B cell (primary cell): ENCODE measurements around the gene PFKP. TPM values are rescaled to one million over a fixed set of nuclear protein-coding genes. Genes with fewer than 3 reads are reported as not detected.

Source experiments
- ATAC-seq: fragments of 200-7000 bp; cut with Tn5 transposase; one replicate; pipeline ENCODE4 v1.10.0; 2021; ENCODE audit warnings: low read depth, mild to moderate bottlenecking, moderate number of reproducible peaks, moderate library complexity
- CTCF ChIA-PET: fragments of 350-600 bp; sonication (Branson Sonifier 250); formaldehyde crosslinking; loops from one replicate; lab custom pipeline; 2021; ENCODE audit warnings: antibody characterized with exemption, inconsistent platforms; lab: Charles Lee
- POLR2A ChIA-PET: fragments of 350-600 bp; sonication (Branson Sonifier 250); formaldehyde crosslinking; loops from one replicate; lab custom pipeline; 2021; ENCODE audit warnings: antibody characterized with exemption; lab: Charles Lee
- DNase-seq: peaks from one replicate; pipeline ENCODE4 v3.0.0; 2013
- H2AFZ ChIP-seq: 2 replicates; pipeline ENCODE4 v1.6.1; 2012; ENCODE audit warnings: mild to moderate bottlenecking, low read depth, low read length; ENCODE audit not compliant: insufficient read depth, poor library complexity, severe bottlenecking
- H3K27ac ChIP-seq, 2 donors: 1 replicate in 1 of 2; 2 replicates in 1 of 2; pipeline ENCODE4 v1.5.1; 2012 to 2013; ENCODE audit warnings: low read length in 2 of 2, mild to moderate bottlenecking in 2 of 2, moderate library complexity in 1 of 2
- H3K27me3 ChIP-seq, 4 experiments: fragments of 200-600 bp in 1 of 4; sonication (generic) in 1 of 4; replicated peaks in 1 of 4; 1 replicate in 2 of 4; 2 replicates in 2 of 4; pipeline versions ENCODE4 v1.6.1 to v1.7.0; 2013 to 2016; ENCODE audit warnings: low read length in 3 of 4, mild to moderate bottlenecking in 2 of 4, mixed read lengths in 1 of 4, moderate library complexity in 1 of 4; ENCODE audit not compliant: insufficient read depth in 4 of 4, control insufficient read depth in 3 of 4; ENCODE audit errors: control extremely low read depth in 1 of 4
- H3K36me3 ChIP-seq, 2 experiments: replicated peaks in 1 of 2; 1 replicate in 1 of 2; 2 replicates in 1 of 2; pipeline versions ENCODE4 v1.6.1 to v1.7.1; 2013; ENCODE audit warnings: low read length in 1 of 2; ENCODE audit not compliant: insufficient read depth in 2 of 2, control insufficient read depth in 1 of 2; ENCODE audit errors: control extremely low read depth in 1 of 2, extremely low read depth in 1 of 2
- H3K4me1 ChIP-seq, 2 donors: fragments of 200-600 bp in 1 of 2; sonication (generic) in 1 of 2; 1 replicate in 1 of 2; 2 replicates in 1 of 2; pipeline versions ENCODE4 v1.5.1 to v1.6.1; 2013 to 2017; ENCODE audit warnings: low read length in 2 of 2; ENCODE audit not compliant: control insufficient read depth in 2 of 2, insufficient read depth in 2 of 2
- H3K4me2 ChIP-seq: replicated peaks from 2 replicates; pipeline ENCODE3; 2012; ENCODE audit warnings: mild to moderate bottlenecking, low read depth, low read length; ENCODE audit not compliant: poor library complexity, severe bottlenecking
- H3K4me3 ChIP-seq, 5 experiments: fragments of 200-600 bp in 1 of 5; sonication (generic) in 1 of 5; 1 replicate in 3 of 5; 2 replicates in 2 of 5; pipeline versions ENCODE4 v1.5.1 to v1.7.0; 2011 to 2016; ENCODE audit warnings: low read length in 4 of 5, mild to moderate bottlenecking in 4 of 5, low read depth in 2 of 5, control low read depth in 1 of 5, moderate library complexity in 1 of 5; ENCODE audit not compliant: insufficient read depth in 1 of 5; ENCODE audit errors: control extremely low read depth in 1 of 5, extremely low read depth in 1 of 5
- H3K79me2 ChIP-seq: fragments of 200-600 bp; sonication (generic); one replicate; pipeline ENCODE4 v1.6.0; 2016; ENCODE audit warnings: low read length; ENCODE audit not compliant: control insufficient read depth, insufficient read depth
- H3K9ac ChIP-seq: fragments of 200-600 bp; sonication (generic); 2 replicates; pipeline ENCODE4 v1.6.1; 2017; ENCODE audit warnings: mild to moderate bottlenecking, low read length, moderate library complexity
- H3K9me3 ChIP-seq, 3 donors: one replicate each; pipeline versions ENCODE4 v1.6.1 to v1.7.1; 2013; ENCODE audit warnings: low read length in 2 of 3; ENCODE audit not compliant: control insufficient read depth in 2 of 3, insufficient read depth in 1 of 3; ENCODE audit errors: control extremely low read depth in 1 of 3
- H4K20me1 ChIP-seq: 2 replicates; pipeline ENCODE4 v1.6.0; 2012; ENCODE audit warnings: mild to moderate bottlenecking, low read length; ENCODE audit not compliant: insufficient read depth, control insufficient read depth, poor library complexity, severe bottlenecking
- H3K27ac Mint-ChIP-seq: one replicate; pipeline ENCODE4 v1.8.0; 2021; ENCODE audit warnings: mixed read lengths
- H3K27me3 Mint-ChIP-seq: one replicate; pipeline ENCODE4 v1.8.0; 2021; ENCODE audit warnings: mixed read lengths
- H3K4me1 Mint-ChIP-seq: one replicate; pipeline ENCODE4 v1.8.0; 2021; ENCODE audit warnings: mixed read lengths
- H3K4me3 Mint-ChIP-seq: one replicate; pipeline ENCODE4 v1.8.0; 2021; ENCODE audit warnings: mixed read lengths
- H3K9me3 Mint-ChIP-seq: one replicate; pipeline ENCODE4 v1.8.0; 2022; ENCODE audit warnings: mixed read lengths; ENCODE audit not compliant: insufficient read depth
- CTCF ChIP-seq: fragments of 200-600 bp; IDR thresholded peaks from one replicate; pipeline ENCODE4 v1.8.0; 2022; ENCODE audit warnings: antibody characterized with exemption, mild to moderate bottlenecking
- EZH2 ChIP-seq: IDR thresholded peaks from 2 replicates; pipeline ENCODE4 v1.6.1; 2012; ENCODE audit warnings: borderline replicate concordance, low read depth, mild to moderate bottlenecking, moderate library complexity, low read length; ENCODE audit not compliant: insufficient read depth, poor library complexity, severe bottlenecking
- WGBS: methylation state at CpG from one replicate; pipeline ENCODE4 v1.1.5; 2013; ENCODE audit warnings: missing lambda C conversion rate; ENCODE audit not compliant: insufficient coverage; 5-methylcytosine and 5-hydroxymethylcytosine counted together
- intact Hi-C: fragments of 100-400 bp; cut with micrococcal nuclease; formaldehyde crosslinking; loops from one replicate; pipeline ENCODE4 v1.10.0; 2022
- polyA plus RNA-seq: library from polyadenylated mRNA; depleted of rRNA; stranded (reverse); fragments of >200 nt; gene quantifications from 2 replicates; pipeline ENCODE4 v1.2.3, GENCODE V29; 2012
- total RNA-seq, 2 donors: library from RNA; stranded (reverse); fragments of 120-200 nt in 1 of 2; gene quantifications; 1 replicate in 1 of 2; 2 replicates in 1 of 2; pipeline versions ENCODE4 v1.2.3 to v1.2.4, GENCODE V29; 2013 to 2022

The PFKP gene
- total and polyA plus RNA-seq, 2 donors (not counting 1 experiment from before 2014, with no cell fraction given): 41.4 to 54.3 TPM

DNA sequence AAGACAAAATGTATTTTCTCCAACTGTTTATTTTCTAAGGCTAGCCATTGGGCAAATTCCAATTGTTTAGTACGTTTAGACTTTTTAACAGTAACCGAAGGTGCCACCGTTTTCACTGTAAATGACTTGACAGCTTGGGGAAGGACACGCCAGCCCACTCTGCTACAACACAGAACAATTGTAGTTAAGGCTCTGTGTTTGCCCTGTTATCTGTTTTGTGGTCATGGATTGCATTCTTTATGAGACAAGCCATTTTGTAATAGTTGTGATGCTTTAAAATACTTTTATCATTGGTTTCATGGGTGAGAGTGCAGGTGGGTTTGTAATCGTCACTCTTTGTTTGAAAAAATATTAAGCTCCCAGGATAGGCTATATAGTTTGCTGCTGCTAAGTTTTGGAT, 111.8 kb downstream of the PFKP start:
- Histone ChIP-seq H3K9ac (no peak overlapping the region), H3K4me3 (no peak overlapping the region), H4K20me1 (no peaks in the 10 kb centered on the region), H2AFZ (no peak overlapping the region), H3K4me1 (peaks cover 9 to 11% of the 10 kb centered on the region in 2 donors), H3K4me2 (no peak overlapping the region), H3K27ac (no peak overlapping the region), H3K9me3 (no peaks in the 10 kb centered on the region), H3K36me3 (no peaks in the 10 kb centered on the region), H3K79me2 (no peaks in the 10 kb centered on the region), H3K27me3 (peaks cover 0 to 7% (median 2%) of the 10 kb centered on the region in 4 experiments)
- H3K4me3 Mint-ChIP-seq: no peak overlapping the region
- peaks cover 13% of the 10 kb centered on the region for H3K27me3 Mint-ChIP-seq
- TF ChIP-seq CTCF (no peak), EZH2 (no peak)
- H3K4me1 Mint-ChIP-seq: peaks cover 11% of the 10 kb centered on the region
- no peaks in the 10 kb centered on the region for H3K9me3 Mint-ChIP-seq
- no peak for DNase-seq
- ChIA-PET POLR2A (no interaction called here), CTCF (interaction anchor here (0.6 kb wide), 1 partner anchor 563 kb away, joined by 3 read pairs; no protein-coding TSS in a partner anchor)
- no peak overlapping the region for H3K27ac Mint-ChIP-seq
- intact Hi-C loops: loop anchor here (10.0 kb wide), 1 partner anchor 606 kb away; the partner anchor contains the start of gene KLF6
- ATAC-seq: no peak
- WGBS: 100% methylated on average over 3 of the region's 5 CpGs

- CTCF ChIA-PET: interaction anchor here (4.1 kb wide), 1 partner anchor 13 kb away, joined by 27 read pairs; no protein-coding TSS in a partner anchor
- POLR2A ChIA-PET: no interaction called here
- no peak overlapping the region for H3K4me3 ChIP-seq
- Mint-ChIP-seq H3K27me3 (peaks cover 14% of the 10 kb centered on the region), H3K4me1 (peaks cover 11% of the 10 kb centered on the region), H3K4me3 (no peak overlapping the region), H3K9me3 (no peaks in the 10 kb centered on the region), H3K27ac (no peak overlapping the region)
- intact Hi-C loops: no loop called here
- no peaks in the 10 kb centered on the region for H3K79me2 ChIP-seq
- ATAC-seq (no peak), DNase-seq (no peak)
- H3K9me3 ChIP-seq: no peaks in the 10 kb centered on the region
- no peaks in the 10 kb centered on the region for H4K20me1 ChIP-seq
- peaks cover 0 to 7% (median 3%) of the 10 kb centered on the region in 4 experiments for H3K27me3 ChIP-seq
- H3K36me3 ChIP-seq: no peaks in the 10 kb centered on the region
- TF ChIP-seq EZH2 (no peak), CTCF (no peak)
- 93% methylated on average over 4 of the region's 6 CpGs for WGBS
- H3K4me2 ChIP-seq: no peak overlapping the region
- H3K9ac ChIP-seq: no peak overlapping the region
- H3K27ac ChIP-seq: no peak overlapping the region
- H3K4me1 ChIP-seq: peaks cover 9 to 11% of the 10 kb centered on the region in 2 donors
- no peak overlapping the region for H2AFZ ChIP-seq
Observed at GRCh38 chr10:3180355-3181025, 113.1 kb downstream of the PFKP start.
